HEK293T (cell line): ENCODE results near the gene VSIG10.

Source experiments
- BHLHE40 ChIP-seq: fragments of 450-650 bp; IDR thresholded peaks from 2 replicates; pipeline ENCODE4 v1.6.1; 2016; ENCODE audit warnings: mild to moderate bottlenecking, moderate library complexity, borderline replicate concordance
- ELF4 ChIP-seq: fragments of 450-650 bp; IDR thresholded peaks from 2 replicates; pipeline ENCODE4 v1.6.1; 2017; ENCODE audit warnings: antibody characterized with exemption
- FOXA1 ChIP-seq: fragments of 450-650 bp; IDR thresholded peaks from 2 replicates; pipeline ENCODE4 v1.6.1; 2016; ENCODE audit warnings: mild to moderate bottlenecking
- HDGF ChIP-seq: fragments of 450-650 bp; IDR thresholded peaks from 2 replicates; pipeline ENCODE4 v1.6.1; 2017; ENCODE audit warnings: antibody characterized with exemption, borderline replicate concordance
- L3MBTL2 ChIP-seq: fragments of 450-650 bp; conservative IDR thresholded peaks from 2 replicates; pipeline ENCODE4 v1.6.1; 2016; ENCODE audit warnings: mild to moderate bottlenecking
- LEF1 ChIP-seq: fragments of 450-650 bp; IDR thresholded peaks from 2 replicates; pipeline ENCODE4 v1.6.1; 2017; ENCODE audit warnings: mild to moderate bottlenecking, borderline replicate concordance
- NFRKB ChIP-seq: fragments of 450-650 bp; IDR thresholded peaks from 2 replicates; pipeline ENCODE4 v1.6.1; 2016; ENCODE audit warnings: mild to moderate bottlenecking, moderate library complexity
- PKNOX1 ChIP-seq: fragments of 450-650 bp; IDR thresholded peaks from 2 replicates; pipeline ENCODE4 v1.6.1; 2016
- SP1 ChIP-seq: fragments of 450-650 bp; IDR thresholded peaks from 2 replicates; pipeline ENCODE4 v1.6.1; 2017
- TARDBP ChIP-seq: fragments of 450-650 bp; IDR thresholded peaks from 2 replicates; pipeline ENCODE4 v1.6.1; 2016

- TF ChIP-seq SP1 (no peak), HDGF (no peak), TARDBP (no peak), L3MBTL2 (no peak), PKNOX1 (no peak), FOXA1 (no peak), LEF1 (no peak), NFRKB (no peak), ELF4 (no peak), BHLHE40 (no peak)
These were observed 17.0 kb upstream of the VSIG10 start for GRCh38 chr12:118120579-118121363.
